Activated effector memory CD4-positive, alpha-beta T cell treated with Interleukin-2 at 50 U/mL for 16 hours (primary cell): ENCODE results near the gene INF2.

Experiments
- DNase-seq: peaks from one replicate; pipeline ENCODE4 v3.0.0-alpha.2; 2020

Gene INF2

DNA sequence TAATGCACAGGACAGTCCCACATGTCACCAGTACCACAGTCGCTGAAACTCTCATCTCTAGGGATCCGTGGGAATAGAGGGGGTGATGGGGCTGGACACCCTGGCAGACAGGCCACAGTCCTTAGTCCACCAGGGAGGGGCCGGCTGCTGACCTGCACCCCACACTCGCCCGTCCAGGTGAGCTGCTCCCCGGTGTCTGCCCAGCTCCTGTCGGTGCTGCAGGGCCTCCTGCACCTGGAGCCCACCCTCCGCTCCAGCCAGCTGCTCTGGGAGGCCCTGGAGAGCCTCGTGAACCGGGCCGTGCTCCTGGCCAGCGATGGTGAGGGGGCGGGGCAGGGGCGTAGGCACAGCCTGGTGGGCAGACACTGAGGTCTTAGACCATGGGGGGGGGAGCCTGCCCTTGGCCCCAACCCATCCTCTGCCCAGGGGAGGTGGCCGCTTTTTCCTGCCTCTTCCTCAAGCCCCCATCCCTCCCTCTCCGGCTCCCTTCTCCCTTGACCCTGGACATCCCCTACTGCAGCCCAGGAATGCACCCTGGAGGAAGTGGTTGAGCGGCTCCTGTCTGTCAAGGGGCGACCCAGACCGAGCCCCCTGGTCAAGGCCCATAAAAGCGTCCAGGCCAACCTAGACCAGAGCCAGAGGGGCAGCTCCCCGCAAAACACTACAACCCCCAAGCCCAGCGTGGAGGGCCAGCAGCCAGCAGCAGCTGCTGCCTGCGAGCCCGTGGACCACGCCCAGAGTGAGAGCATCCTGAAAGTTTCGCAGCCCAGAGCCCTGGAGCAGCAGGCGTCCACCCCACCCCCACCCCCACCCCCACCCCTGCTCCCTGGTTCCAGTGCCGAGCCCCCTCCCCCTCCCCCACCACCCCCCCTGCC, 17.6 kb downstream of the INF2 start:
- DNase-seq = no peak

- DNase-seq = no peak
These were observed 18.5 kb downstream of the INF2 start for GRCh38 chr14:104707608-104708595.

DNA sequence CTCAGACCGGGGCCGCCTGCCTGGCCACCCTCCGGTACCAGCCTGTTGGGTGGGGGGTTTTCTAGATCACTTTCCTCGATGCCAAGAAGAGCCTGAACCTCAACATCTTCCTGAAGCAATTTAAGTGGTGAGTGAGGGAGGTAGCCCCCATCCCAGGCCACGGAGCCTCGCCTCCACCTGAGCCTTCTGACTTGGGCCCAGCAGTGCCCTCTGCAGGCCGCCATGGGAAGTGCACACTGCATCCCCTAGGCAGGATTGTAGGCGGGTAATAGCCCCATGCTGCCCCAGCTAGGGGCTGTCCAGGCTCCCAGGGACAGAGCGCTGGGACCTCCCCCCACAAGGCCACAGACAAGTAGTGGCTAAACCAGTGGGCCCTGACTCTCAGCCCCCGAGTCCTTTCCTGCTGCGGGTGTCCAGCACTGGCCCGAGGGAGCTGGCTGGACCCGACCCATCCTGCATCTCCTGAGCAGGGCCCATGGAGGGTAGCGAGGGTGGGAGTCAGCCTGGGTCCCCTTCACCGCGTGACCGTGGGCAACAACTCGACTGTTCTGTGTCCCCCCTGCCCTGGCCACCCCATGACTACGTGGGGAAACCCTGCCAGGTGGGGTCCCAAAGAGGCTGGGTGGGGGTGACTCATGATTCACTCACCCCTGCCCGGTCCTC, 19.3 kb downstream of the INF2 start:
- DNase-seq = peak; percentile 57

DNA sequence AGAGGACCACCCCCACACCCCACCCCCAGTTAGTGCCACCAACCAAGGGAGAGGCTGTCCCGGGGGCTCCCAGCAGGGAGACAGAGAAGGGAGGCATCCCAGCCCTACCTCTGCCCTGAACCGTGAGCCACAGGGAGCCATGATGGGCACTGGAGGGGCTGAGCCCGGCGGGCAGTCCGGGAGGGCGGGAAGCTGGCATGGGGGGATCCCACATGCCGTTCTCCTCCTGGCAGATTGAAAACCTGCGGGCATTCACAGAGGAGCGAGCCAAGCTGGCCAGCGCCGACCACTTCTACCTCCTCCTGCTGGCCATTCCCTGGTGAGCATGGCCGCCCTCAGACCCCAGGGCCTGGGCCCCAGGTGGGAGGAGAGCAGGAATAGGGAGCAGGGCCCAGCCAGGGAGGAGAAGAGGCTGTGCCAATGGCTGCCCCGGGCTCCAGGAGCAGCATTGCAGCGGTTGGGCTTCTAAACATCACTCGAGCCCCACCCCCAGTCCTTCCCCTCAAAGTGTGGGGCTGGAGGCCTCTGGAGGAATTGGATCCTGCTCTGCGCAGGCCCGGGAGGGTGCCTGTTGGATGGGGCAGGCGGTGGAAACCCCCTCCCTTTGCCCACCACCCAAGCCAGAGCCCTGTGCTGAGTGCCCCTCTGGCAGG, 20.1 kb downstream of the INF2 start:
- no peak for DNase-seq

DNA sequence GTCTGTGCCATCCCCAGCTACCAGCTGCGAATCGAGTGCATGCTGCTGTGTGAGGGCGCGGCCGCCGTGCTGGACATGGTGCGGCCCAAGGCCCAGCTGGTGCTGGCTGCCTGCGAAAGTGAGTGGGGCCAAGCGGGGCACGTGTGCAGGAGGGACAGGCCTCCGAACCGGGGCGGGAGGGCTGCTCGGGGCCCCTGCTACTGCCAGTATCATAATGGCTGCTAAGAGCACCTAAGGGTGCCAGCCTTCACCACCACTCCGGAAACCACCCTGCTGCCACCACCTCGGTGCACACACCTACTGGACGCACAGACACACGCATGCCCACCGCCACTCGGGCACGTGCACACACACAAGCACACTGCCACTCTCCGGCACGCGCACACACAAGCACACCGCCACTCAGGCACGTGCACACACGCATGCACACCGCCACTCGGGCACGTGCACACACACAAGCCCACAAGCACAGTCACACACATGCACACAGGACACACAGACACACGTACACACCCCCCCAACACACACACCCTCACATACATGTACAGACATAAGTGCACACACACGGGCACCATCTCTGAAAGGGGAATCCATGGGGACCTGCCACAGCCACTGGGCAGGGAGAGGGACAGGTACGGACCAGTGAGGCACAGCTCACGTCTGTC, 20.8 kb downstream of the INF2 start:
- no peak for DNase-seq

GRCh38 chr14:104712881-104713734, 23.7 kb downstream of the INF2 start:
- no peak for DNase-seq

DNA sequence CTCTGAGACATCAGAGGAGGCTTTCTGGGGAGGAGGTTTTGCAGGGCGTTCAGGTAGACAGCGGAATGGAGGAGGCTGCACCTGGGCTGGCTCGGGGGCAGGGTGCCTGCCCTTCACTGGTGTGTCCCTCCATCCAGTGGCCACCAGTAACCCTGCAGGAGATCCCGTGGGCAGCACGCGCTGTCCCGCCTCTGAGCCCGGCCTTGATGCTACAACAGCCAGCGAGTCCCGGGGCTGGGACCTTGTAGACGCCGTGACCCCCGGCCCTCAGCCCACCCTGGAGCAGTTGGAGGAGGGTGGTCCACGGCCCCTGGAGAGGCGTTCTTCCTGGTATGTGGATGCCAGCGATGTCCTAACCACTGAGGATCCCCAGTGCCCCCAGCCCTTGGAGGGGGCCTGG, 24.6 kb downstream of the INF2 start:
- no peak for DNase-seq

- DNase-seq = no peak
These were observed 25.3 kb downstream of the INF2 start for GRCh38 chr14:104714681-104715080.

DNA sequence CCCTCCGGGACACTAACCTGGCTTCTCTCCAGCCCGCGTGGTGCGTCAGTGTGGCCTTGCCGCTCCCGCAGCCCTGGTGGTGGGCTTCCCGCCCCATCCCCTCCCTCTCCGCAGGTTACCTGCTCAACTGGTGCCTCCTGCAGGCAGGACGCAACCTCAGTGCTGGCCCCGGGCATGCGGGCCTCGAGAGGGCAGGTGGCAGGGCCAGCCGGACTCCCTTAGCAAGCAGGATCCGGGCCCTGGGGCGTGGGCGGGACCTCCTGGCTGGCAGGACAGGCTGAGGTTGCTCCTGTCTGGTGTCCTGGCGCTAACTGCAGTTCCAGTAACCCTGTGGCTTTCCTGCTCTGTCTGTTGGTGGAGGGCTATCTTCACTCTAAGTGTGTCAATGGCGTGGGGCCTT, 26.0 kb downstream of the INF2 start:
- DNase-seq = no peak

- no peak for DNase-seq
These were observed 26.5 kb downstream of the INF2 start for GRCh38 chr14:104715871-104716270.

DNA sequence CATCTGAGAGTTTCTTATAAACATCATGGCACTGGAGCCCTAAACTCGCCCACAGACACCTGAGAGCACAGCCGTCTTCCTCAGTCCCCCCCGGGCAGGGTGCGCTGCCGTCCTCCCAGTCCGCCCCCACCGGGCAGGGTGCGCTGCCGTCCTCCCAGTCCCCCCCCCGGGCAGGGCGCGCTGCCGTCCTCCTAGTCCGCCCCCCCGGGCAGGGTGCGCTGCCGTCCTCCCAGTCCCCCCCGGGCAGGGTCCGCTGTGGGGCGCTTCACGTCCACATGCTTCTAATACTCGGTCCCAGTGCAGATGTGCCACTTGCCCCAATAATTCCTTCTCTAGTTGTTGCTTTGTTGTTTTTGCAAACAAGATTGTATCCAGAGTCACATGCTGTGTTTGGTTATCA, 27.7 kb downstream of the INF2 start:
- no peak for DNase-seq

DNA sequence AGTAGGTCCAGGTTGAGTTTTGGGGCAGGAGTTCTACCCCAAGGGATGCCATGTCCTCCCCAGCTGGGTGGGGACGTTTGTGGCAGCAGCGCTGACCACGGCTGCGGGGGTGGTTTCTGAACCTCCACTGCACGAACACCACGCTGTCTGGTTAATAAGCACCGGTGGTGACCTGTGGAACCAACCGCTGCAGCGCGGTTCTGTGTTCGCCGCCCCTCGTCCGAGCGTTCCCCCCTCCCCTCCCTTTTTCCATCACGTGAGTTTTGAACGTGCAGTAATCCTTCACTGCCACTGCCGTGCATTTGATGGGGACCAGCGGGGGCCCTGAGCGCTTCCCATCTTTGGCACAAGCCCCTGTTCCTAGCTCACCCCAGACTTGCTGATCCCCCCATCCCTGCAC, 28.2 kb downstream of the INF2 start:
- DNase-seq = no peak

DNA sequence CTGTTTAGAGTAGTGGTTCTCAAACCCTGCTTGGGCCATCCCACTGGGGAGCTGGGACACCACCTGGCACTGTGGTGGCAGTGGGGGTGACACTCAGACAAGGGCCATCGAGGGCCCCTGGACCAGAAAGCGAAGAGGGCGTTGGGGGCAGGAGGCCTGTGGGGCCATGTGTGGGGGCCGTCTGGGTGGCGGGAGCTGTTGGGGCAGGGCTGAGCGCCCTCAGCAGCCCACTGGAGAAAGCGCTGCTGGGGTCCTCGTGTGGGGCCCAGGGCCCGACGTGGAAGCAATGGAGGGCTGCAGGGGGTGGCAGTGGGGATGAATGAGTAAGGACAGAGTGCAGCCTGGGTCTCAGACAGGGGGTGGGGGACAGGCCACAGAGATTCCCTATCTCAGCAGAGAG, 28.7 kb downstream of the INF2 start:
- no peak for DNase-seq

GRCh38 chr14:104718871-104719270, 29.5 kb downstream of the INF2 start:
- DNase-seq = no peak

GRCh38 chr14:104719343-104719742, 29.9 kb downstream of the INF2 start:
- no peak for DNase-seq

- DNase-seq = no peak
These were observed 32.4 kb downstream of the INF2 start for GRCh38 chr14:104721505-104722431.

DNA sequence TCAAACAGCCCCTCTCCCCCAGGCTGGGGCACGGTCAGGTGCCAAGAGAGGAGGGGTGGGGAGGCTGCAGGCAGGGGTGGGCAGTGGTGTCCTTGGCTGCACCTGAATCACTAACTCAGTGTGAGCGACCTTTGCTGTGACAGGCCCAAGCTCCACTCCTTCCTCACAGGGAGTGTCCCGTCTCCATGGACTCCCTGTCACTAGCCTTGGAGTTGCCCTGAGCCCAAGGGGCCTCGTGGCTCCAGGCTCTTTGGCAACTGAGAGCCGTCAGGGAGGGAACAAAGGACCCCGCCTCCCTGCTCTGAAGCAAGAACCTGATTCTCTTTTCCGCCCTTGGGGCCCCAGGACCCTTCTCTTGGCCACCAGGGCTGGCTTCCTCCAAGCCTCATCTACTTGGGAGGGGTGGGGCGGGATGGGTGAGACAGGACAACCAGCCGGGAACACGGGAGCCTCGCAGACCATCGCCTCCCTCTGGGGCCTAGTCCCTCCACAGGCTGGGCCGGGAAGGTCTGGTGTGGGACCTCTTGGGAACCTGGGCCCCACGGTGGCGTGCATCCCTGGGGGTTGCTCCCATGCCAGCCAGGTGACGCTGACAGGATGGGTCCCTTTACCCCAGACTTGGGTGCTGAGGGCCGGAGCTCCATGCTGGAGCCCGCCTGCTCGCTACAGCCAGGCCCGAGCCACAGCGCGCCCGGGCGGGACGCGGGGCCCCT, 33.7 kb downstream of the INF2 start:
- no peak for DNase-seq

GRCh38 chr14:104723651-104724406, 34.4 kb downstream of the INF2 start, which contains the start of gene ADSS1:
Gene ADSS1 (plus strand): TSS chr14:104724229. CDS start chr14:104724271, 42 bp downstream.
- DNase-seq = peak; percentile 49
